NT2/D1 (cell line): Measurements from ENCODE around the gene SLC15A2.

Experiments used
- DNase-seq: peaks from one replicate; pipeline ENCODE4 v3.0.0-alpha.2; 2011; ENCODE audit warnings: low read depth, low spot score
- H3K27me3 ChIP-seq: 2 replicates; pipeline ENCODE4 v1.6.0; 2011; ENCODE audit warnings: mild to moderate bottlenecking; ENCODE audit not compliant: insufficient read length, insufficient read depth
- H3K36me3 ChIP-seq: 2 replicates; pipeline ENCODE4 v1.6.1; 2011; ENCODE audit warnings: mild to moderate bottlenecking, low read length, mixed read lengths; ENCODE audit not compliant: insufficient read depth, insufficient read length
- H3K4me1 ChIP-seq: 2 replicates; pipeline ENCODE4 v1.5.1; 2011; ENCODE audit not compliant: insufficient read depth, insufficient read length
- H3K4me3 ChIP-seq: 2 replicates; pipeline ENCODE4 v1.5.1; 2011; ENCODE audit warnings: low read depth; ENCODE audit not compliant: insufficient read length
- H3K9ac ChIP-seq: 2 replicates; pipeline ENCODE4 v1.6.0; 2011; ENCODE audit warnings: low read depth; ENCODE audit not compliant: insufficient read length
- H3K9me3 ChIP-seq: 2 replicates; pipeline ENCODE4 v1.5.1; 2011; ENCODE audit warnings: mild to moderate bottlenecking, low read length; ENCODE audit not compliant: insufficient read depth
- SUZ12 ChIP-seq: IDR thresholded peaks from 2 replicates; pipeline ENCODE4 v1.6.1; 2011; ENCODE audit not compliant: insufficient read length, insufficient read depth; ENCODE audit errors: extremely low read depth
- YY1 ChIP-seq: IDR thresholded peaks from 2 replicates; pipeline ENCODE4 v1.6.1; 2011; ENCODE audit not compliant: insufficient read length, insufficient read depth
- ZNF274 ChIP-seq: IDR thresholded peaks from 2 replicates; pipeline ENCODE4 v1.6.1; 2011; ENCODE audit warnings: mild to moderate bottlenecking, low read depth, low read length

The SLC15A2 gene

DNA sequence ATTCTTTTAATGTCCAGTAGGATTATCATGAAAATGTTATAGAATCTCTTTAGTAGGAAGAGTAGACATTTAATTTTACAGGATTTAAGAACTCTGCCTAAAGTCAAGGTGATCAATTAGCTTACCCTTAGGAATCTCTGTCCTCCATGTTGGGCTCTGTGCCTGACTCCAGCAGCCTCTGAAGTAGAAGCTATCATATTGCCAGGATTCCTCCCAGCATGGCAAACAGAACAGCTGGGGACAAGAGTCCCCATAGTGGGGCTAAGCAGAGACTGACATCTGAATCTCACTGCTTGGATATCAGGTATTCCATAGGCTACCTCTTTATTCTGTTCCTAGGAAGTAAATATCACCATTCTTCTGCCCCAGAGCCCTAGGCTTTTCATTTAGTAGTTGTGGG, 1.5 kb downstream of the SLC15A2 start:
- H3K9ac ChIP-seq, result no peak overlapping the region
- TF ChIP-seq ZNF274, result no peak
- TF ChIP-seq YY1, result no peak
- TF ChIP-seq SUZ12, result no peak
- no peaks in the 10 kb centered on the region for H3K9me3 ChIP-seq
- DNase-seq, result no peak
- no peaks in the 10 kb centered on the region for H3K4me1 ChIP-seq
- no peak overlapping the region for H3K4me3 ChIP-seq
- no peaks in the 10 kb centered on the region for H3K27me3 ChIP-seq
- H3K36me3 ChIP-seq, result no peaks in the 10 kb centered on the region

DNA sequence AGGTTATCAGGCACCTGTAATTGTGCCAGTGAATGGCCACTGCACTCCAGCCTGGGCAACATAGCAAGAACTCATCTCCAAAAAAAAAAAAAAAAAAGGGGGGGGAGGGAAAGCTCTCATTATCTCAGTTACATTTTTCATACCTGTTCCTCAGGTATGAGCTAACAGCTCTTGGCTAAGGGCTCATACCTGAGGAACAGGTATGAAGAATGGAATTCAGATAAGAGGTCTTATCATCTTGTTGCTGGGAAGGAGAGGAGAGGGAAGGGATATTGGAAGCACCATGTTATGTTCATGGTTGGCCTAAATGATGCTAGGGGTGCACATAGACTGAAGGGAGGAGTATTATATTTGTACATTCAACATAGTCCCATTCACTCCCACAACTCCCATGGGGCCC, 2.6 kb downstream of the SLC15A2 start:
- no peak overlapping the region for H3K4me3 ChIP-seq
- H3K36me3 ChIP-seq, result no peaks in the 10 kb centered on the region
- H3K4me1 ChIP-seq, result no peaks in the 10 kb centered on the region
- DNase-seq, result no peak
- no peak overlapping the region for H3K9ac ChIP-seq
- H3K27me3 ChIP-seq, result no peaks in the 10 kb centered on the region
- no peaks in the 10 kb centered on the region for H3K9me3 ChIP-seq
- TF ChIP-seq SUZ12 (no peak), ZNF274 (no peak), YY1 (no peak)

DNA sequence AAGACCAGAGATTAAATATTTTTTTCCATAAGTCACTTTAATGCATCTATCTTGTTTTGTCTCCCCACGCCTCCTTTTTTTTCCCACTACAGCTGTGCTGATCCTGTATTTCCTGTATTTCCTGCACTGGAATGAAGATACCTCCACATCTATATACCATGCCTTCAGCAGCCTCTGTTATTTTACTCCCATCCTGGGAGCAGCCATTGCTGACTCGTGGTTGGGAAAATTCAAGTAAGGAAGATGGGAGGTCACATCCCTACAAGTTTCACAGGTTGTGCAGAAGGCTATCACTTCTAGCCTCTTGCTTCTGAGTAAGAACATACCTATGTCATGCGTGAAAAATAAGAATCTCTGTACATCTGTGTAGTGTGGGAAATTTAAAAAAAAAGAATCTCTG, 3.1 kb downstream of the SLC15A2 start:
- H3K4me1 ChIP-seq, result no peaks in the 10 kb centered on the region
- no peak overlapping the region for H3K9ac ChIP-seq
- H3K4me3 ChIP-seq, result no peak overlapping the region
- no peaks in the 10 kb centered on the region for H3K36me3 ChIP-seq
- TF ChIP-seq ZNF274 (no peak), SUZ12 (no peak), YY1 (no peak)
- no peaks in the 10 kb centered on the region for H3K27me3 ChIP-seq
- H3K9me3 ChIP-seq, result no peaks in the 10 kb centered on the region; the same call in 1 of the 2 replicates
- DNase-seq, result no peak

DNA sequence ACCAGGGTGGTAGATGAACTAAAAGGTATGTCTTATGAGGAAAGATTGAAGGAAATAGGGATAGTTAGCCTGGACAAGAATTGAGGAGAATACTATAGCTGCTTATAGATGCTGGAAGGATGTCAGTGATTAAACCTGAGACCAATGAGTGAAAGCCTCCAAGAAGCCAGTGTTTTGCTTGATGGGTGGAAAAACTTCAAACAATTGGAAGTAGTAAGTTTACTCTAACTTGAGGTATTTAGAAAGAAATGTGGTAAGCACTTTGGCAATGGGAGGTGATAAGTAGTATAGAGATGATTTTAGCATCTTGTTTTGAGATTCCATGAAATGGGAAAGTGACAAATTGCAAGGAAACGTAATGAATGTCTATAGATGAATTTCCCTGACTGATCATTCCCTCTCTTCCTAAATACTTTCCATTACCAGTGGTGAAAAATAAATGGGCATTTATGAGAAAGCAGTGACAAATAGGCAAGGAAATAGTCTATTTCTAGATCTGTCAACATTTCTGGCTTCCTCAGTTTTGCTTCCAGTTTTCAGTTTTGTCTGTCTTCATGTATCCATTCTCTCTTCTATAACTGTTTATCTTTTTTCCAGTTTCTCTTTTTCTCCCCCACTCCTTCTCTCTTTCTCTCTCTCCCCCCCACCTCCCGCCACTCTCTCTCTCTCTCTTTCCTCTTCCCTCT, 19.2 kb downstream of the SLC15A2 start:
- H3K9ac ChIP-seq, result no peak overlapping the region
- H3K27me3 ChIP-seq, result no peaks in the 10 kb centered on the region
- H3K4me3 ChIP-seq, result no peak overlapping the region
- H3K36me3 ChIP-seq, result no peaks in the 10 kb centered on the region
- no peak for DNase-seq
- H3K4me1 ChIP-seq, result peaks cover 2% of the 10 kb centered on the region
- H3K9me3 ChIP-seq, result peaks cover 4% of the 10 kb centered on the region; the same call in 1 of the 2 replicates
- no peak for TF ChIP-seq SUZ12
- no peak for TF ChIP-seq ZNF274
- TF ChIP-seq YY1, result no peak

DNA sequence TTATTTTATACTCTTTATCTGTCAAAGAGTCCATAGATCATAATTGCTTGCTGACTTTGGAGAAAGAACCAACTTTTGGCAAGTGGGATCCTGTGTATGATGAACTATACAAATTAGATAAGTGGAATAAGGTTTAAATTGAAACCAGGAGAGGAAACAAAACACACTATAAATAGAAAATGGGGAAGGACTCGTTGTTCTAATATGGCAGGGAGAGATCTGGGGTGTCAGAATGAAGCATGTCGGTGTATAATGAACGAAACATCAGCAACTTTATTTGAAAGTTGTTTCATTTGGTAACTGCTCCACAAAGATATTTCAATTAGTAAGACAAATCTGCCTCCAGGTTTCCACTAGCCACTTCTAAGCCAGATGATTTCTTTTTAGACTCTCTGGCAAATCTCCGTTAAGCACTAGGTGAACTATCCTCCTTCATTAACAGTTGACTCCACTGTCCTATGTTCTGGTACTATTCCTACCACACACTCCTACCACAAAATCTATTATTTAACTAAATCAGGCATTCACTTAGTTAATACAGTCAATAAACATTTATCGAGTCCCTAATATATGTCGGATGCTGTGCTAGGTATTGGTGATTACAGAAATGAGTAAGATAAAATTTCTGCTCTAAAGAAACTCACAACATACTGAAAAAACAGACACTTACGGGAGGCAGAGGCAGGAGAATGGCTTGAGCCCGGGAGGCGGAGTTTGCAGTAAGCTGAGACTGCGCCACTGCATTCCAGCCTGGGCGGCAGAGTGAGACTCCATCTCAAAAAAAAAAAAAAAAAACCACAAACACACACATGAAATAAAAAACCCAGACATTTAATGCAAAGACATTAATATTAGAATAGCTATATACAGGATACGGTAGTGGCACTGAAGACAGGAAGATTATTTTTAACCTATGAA, 20.1 kb downstream of the SLC15A2 start:
- no peak for DNase-seq
- Histone ChIP-seq H3K9me3 (no peaks in the 10 kb centered on the region), H3K4me1 (peaks cover 2% of the 10 kb centered on the region), H3K4me3 (no peak overlapping the region), H3K36me3 (no peaks in the 10 kb centered on the region), H3K27me3 (no peaks in the 10 kb centered on the region), H3K9ac (no peak overlapping the region)
- no peak for TF ChIP-seq SUZ12
- TF ChIP-seq YY1, result no peak
- TF ChIP-seq ZNF274, result no peak

DNA sequence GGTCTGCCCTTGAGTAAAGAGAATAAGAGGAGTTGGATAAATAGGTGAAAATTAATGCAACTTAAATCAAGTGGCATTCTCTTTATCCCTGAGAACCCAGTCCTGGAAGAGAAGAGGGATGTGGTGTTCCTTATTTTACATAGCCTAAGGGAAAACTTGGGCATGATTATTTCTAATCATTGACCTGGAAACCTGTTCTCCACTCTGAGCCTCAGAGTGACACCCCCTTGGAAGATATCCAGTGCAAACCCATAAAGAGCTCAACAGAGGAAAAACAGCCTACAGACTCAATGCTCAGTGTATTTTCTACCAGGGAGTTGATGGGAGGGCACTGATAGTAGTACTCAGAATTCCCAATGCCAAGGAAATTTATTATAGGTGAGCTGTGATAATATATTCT, 22.0 kb downstream of the SLC15A2 start:
- no peaks in the 10 kb centered on the region for H3K9me3 ChIP-seq
- no peak overlapping the region for H3K9ac ChIP-seq
- no peaks in the 10 kb centered on the region for H3K36me3 ChIP-seq
- no peak for DNase-seq
- peaks cover 2% of the 10 kb centered on the region for H3K4me1 ChIP-seq
- TF ChIP-seq ZNF274 (no peak), YY1 (no peak), SUZ12 (no peak)
- H3K4me3 ChIP-seq, result no peak overlapping the region
- no peaks in the 10 kb centered on the region for H3K27me3 ChIP-seq

DNA sequence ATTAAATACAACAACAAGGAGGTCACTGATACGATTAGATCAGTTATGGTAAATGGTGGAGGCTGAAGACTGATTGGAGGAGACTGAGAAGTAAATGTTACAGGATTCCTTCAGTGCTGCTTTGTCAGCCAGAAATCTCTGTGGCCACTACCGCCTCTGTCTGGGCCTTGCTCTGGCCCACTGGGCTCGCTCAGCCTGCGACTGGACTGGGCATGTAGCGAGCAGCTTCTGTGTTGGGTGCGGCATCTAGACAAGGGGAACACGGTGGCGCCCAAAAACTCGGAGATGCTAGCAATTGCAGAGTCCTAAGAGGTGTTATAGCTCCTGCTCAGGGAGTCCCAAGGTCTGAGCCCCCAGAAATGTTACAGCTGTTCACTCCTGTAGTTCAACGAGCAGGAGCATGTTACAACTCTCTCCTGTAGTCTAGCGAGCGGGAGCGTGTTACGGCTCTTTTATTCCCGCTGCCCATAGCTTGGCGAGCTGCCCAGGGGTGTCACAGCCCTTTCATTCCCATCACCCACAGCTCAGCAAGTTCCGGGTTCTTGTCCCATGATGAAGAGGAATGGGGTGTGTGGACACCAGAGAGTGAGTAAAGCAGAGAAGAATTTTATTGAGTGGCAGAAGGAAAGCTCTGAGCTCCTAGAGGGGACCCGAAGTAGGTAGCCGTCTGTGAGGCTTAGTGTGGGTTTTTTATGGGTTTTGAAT, 24.7 kb downstream of the SLC15A2 start:
- no peak for TF ChIP-seq ZNF274
- no peak for TF ChIP-seq YY1
- TF ChIP-seq SUZ12, result no peak
- no peaks in the 10 kb centered on the region for H3K27me3 ChIP-seq
- H3K4me3 ChIP-seq, result no peak overlapping the region
- peaks cover 2% of the 10 kb centered on the region for H3K4me1 ChIP-seq
- H3K9me3 ChIP-seq, result no peaks in the 10 kb centered on the region
- no peak overlapping the region for H3K9ac ChIP-seq
- no peaks in the 10 kb centered on the region for H3K36me3 ChIP-seq
- no peak for DNase-seq
